Hippocampal formation (tissue), 2 donors: ENCODE measurements around the gene GNLY.
A peak's percentile ranks its signal among the peaks of the same experiment; 100 is the strongest.
"Not testable (repeated sequence)": the region's sequence is repeated elsewhere in the genome, so short reads cannot be mapped to it uniquely, and the experiment has no call there.

Experiments
- DNase-seq, 2 donors: peaks; one replicate each; lab custom pipeline; 2025; lab: John Stamatoyannopoulos, UW

Gene GNLY

GRCh38 chr2:85665264-85665937, 28.8 kb upstream of the GNLY start:
- no peak for DNase-seq

DNA sequence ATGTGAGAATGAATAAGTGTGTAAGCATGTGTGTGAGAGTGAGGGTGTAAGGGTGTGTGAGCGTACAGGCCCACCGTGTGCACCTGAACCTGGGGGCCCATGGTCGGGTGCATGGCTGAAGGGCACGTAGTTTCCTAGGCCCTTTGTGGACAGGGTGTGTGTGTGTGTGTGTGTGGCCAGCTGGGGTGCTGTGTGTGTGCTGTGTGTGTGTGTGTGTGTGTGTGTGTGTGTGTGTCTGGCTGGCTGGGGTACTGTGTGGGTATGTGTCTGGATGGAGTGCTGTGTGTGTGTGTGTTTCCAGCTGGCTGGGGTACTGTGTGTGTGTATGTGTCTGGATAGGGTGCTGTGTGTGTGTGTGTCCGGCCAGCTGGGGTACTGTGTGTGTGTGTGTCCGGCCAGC, 28.1 kb upstream of the GNLY start:
- DNase-seq, result no peak

DNA sequence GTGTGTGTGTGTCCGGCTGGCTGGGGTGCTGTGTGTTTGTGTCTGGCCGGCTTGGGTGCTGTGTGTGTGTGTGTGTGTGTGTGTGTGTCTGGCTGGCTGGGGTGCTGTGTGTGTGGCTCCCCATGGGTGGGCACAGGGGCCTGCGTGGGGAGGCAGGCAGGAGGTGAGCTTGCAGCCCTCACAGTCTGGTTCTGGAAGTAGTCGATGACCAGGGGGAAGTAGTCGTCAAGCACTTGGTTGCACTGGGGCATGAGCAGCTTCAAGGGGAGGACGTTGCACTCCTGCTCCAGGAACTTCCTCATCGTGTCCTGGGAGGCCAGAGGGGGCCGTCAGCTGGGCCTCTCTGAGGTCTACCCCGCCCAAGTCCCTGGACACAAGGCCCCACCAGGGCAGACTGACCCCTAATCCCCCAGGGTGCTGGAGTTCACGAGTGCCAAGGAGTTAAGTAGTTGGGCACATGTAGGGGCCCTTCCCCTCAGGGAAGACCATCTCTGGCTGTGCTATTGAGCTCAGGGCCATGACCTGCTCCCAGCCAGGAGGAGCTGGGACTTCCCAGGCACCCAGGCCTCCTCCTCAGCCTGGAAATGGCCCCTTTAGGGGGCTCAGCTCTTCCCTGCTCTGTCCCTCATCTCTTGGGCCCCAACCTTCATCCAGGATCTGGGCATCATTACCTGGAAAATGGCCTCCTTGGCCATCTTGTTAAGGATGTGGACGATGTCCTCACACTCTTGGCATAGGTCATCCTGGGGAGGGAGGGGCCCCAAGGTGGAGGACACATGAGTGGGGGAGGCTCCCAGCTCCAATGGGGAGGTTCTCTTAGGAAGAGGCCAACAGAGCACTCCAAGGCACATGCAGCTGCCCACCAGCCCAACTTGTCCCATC, 27.5 kb upstream of the GNLY start:
- no peak for DNase-seq

- DNase-seq, result no peak
Measured at GRCh38 chr2:85667561-85668008, 26.6 kb upstream of the GNLY start.

- DNase-seq, result no peak
Measured at GRCh38 chr2:85668009-85668856, 25.9 kb upstream of the GNLY start, which contains the start of gene SFTPB. Gene SFTPB, minus strand, starts transcription at chr2:85668199. Its CDS starts 16 bp downstream, at chr2:85668183.

DNA sequence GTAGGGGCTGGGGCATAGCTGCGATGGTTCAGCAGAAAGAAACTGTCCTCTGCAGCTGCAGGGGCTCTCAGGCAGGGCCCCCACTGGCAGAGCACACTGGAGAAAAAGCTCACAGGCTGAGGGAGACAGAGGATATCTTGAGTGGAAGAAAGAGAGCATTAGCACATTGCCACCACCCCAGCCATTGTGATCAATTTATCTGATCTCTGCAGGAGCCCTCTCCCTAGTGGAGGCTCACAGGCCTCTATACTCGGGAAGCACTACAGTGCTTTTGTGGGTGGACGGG, 25.4 kb upstream of the GNLY start:
- DNase-seq, result no peak

GRCh38 chr2:85669549-85669948, 24.6 kb upstream of the GNLY start:
- DNase-seq, result no peak

- not testable (repeated sequence) for DNase-seq
Measured at GRCh38 chr2:85670416-85670815, 23.7 kb upstream of the GNLY start.

DNA sequence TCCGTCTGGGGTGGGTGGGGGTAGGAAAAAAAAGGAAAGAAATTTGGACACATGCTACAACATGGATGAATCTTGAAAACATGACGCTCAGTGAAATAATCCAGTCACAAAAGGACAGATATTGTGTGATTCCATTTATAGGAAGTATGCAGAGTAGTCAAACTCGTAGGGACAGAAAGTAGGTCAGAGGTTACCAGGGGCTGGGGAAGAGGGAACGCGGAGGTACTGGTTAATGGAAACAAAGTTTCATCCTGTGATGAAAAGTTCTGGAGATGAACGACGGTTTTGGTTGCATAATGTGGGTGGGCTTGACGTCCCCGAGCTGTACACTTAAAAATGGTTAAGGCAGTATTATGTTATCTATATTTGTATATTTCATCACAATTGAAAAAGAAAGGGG, 21.7 kb upstream of the GNLY start:
- no peak for DNase-seq

- no peak for DNase-seq
Measured at GRCh38 chr2:85673716-85674375, 20.3 kb upstream of the GNLY start.

- DNase-seq, result no peak
Measured at GRCh38 chr2:85674417-85674816, 19.7 kb upstream of the GNLY start.

DNA sequence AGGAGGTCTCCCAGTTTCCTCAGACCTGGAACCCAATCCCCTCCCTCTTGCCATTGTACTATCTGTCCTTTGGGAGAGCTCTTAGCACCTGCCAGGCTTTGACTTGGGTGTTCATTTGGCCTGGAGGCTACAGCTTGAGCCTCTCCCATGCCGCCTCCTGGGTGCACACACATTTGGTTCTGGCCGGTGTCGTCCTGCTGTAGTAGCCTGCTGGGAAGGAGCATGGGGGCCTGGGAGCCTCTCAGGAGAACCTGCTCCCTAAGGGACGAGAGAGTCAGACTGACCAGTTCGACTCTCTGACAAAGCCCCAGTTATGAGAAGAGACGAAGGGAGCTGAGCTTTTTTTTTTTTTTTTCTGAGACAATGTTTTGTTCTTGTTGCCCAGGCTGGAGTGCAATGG, 18.7 kb upstream of the GNLY start:
- no peak for DNase-seq

DNA sequence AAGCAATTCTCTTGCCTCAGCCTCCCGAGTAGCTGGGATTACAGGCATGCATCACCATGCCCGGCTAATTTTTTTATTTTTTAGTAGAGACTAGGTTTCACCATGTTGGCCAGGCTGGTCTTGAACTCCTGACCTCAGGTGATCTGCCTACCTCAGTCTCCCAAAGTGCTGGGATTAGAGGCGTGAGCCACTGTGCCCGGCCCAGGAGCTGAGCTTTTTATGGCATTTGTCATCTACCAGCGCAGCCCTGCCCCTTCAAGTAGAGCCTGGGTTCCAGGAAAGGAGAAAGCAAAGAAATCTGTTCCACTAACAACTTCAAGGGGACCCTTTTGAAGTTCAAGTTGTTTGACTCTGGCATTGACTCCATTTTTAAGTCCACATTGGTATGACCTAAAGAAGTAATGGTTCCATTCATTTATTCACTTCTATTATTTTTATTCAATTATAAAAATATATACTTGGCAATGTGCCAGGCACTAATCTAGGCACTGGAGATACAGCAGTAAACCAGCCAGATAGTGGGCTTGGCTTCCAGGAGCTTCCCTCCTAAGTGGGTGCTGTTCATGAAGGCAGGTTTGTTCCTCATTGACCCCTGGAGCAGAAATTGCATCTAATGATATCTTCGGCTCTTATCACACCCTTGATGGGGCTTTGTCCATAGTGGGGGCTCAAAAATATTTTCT, 18.2 kb upstream of the GNLY start:
- DNase-seq, result no peak

DNA sequence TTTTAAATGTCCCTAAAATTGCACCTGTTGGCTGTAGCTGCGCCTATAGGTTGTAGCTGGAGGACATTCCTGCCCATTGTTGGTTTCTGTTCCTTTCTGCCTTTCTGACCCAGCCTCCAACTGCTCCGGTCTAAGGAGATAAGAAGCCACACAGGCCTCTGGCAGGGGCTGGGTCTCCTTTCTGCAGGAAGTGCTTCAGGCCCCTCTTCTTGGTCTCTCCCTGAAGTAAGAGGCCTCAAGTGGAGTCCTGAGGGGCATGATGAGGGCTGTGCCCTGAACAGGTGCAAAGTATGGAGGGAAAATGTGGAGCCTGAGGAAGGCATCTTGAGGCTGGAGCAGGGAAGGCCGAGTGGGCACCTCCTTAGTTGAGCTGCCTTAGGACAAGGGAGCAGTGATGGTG, 15.8 kb upstream of the GNLY start:
- DNase-seq, result no peak

GRCh38 chr2:85678794-85679672, 15.1 kb upstream of the GNLY start:
- peak; percentile 13 to 58 for DNase-seq

GRCh38 chr2:85680707-85681371, 13.3 kb upstream of the GNLY start:
- DNase-seq, result no peak

- no peak for DNase-seq
Measured at GRCh38 chr2:85681372-85681763, 12.8 kb upstream of the GNLY start.

DNA sequence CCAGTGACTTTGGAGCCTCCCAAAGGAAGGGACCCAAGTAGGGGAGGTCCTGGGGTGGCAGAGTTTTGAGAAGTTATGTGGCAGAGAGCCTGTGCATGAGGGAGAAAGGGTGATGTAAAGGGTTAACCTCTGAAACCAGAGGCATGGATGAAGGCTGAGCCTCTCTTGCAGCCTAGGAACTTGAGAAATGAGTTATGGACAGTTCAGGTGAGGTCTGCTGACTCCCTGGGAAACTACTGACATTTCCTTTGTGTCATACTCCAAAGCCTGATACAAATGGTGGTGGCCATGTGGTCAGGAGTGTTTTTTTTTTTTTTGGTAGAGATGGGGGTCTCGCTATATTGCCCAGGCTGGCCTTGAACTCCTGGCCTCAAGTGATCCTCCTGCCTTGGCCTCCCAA, 12.4 kb upstream of the GNLY start:
- no peak for DNase-seq

GRCh38 chr2:85682378-85682777, 11.8 kb upstream of the GNLY start:
- no peak for DNase-seq

DNA sequence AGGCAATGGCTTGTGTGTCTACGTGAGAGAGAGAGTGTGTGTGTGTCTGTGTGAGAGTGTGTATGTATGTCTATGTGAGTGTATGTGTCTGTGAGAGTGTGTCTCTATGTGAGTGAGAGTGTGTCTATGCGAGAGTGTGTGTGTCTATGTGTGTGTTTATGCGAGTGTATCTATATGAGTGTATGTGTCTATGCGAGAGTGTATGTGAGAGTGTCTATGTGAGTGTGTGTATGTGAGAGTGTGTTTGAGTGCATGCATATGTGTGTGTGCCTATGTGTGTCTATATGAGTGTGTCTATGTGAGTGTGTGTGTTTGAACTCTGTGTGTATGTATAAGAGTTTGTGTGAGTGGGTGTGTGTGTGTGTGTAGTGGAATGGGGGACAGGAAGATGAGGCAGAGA, 9.8 kb upstream of the GNLY start:
- no peak for DNase-seq
